ENCODE data around the gene IFNK.
"Not testable (repeated sequence)": the region's sequence is repeated elsewhere in the genome, so short reads cannot be mapped to it uniquely, and the experiment has no call there.

IFNK gene

GRCh38 chr9:27524236-27524635, at the start of gene IFNK:
Gene IFNK (plus strand): TSS chr9:27524290. CDS start chr9:27524337, 47 bp downstream.
- no peak for DNase-seq

- DNase-seq, result no peak
These were observed 49.8 kb upstream of the IFNK start for GRCh38 chr9:27474305-27474704.

- DNase-seq, result no peak
These were observed 49.0 kb upstream of the IFNK start for GRCh38 chr9:27475057-27475595.

GRCh38 chr9:27476870-27477515, 47.1 kb upstream of the IFNK start:
- no peak for DNase-seq

GRCh38 chr9:27478322-27478721, 45.8 kb upstream of the IFNK start:
- no peak for DNase-seq

GRCh38 chr9:27482709-27483108, 41.4 kb upstream of the IFNK start:
- no peak for DNase-seq

GRCh38 chr9:27483576-27483975, 40.5 kb upstream of the IFNK start:
- DNase-seq, result no peak

- no peak for DNase-seq
These were observed 38.9 kb upstream of the IFNK start for GRCh38 chr9:27485158-27485557.

GRCh38 chr9:27487128-27487640, 36.9 kb upstream of the IFNK start:
- no peak for DNase-seq

- no peak for DNase-seq
These were observed 36.2 kb upstream of the IFNK start for GRCh38 chr9:27487927-27488326.

GRCh38 chr9:27489087-27489876, 34.8 kb upstream of the IFNK start:
- DNase-seq, result no peak

- no peak for DNase-seq
These were observed 32.9 kb upstream of the IFNK start for GRCh38 chr9:27491154-27491553.

GRCh38 chr9:27495480-27496134, 28.5 kb upstream of the IFNK start:
- DNase-seq, result no peak

GRCh38 chr9:27496135-27496504, 28.0 kb upstream of the IFNK start:
- DNase-seq, result no peak

- DNase-seq, result no peak
These were observed 26.1 kb upstream of the IFNK start for GRCh38 chr9:27497883-27498417.

GRCh38 chr9:27499451-27499850, 24.6 kb upstream of the IFNK start:
- DNase-seq, result no peak

GRCh38 chr9:27500902-27501301, 23.2 kb upstream of the IFNK start:
- DNase-seq, result not testable (repeated sequence)

GRCh38 chr9:27503623-27504022, 20.5 kb upstream of the IFNK start:
- no peak for DNase-seq

GRCh38 chr9:27504259-27504658, 19.8 kb upstream of the IFNK start:
- DNase-seq, result no peak

GRCh38 chr9:27505744-27506161, 18.3 kb upstream of the IFNK start:
- no peak for DNase-seq

GRCh38 chr9:27506981-27507380, 17.1 kb upstream of the IFNK start:
- no peak for DNase-seq

GRCh38 chr9:27510780-27511179, 13.3 kb upstream of the IFNK start:
- DNase-seq, result no peak

- DNase-seq, result no peak
These were observed 12.3 kb upstream of the IFNK start for GRCh38 chr9:27511771-27512170.

Measured in activated CD8-positive, alpha-beta memory T cell treated with anti-CD3 and anti-CD28 coated beads, Interleukin-2, amount 50 U/mL, for 48 hours (primary cell).